ENCODE results near the gene MSLN. TPM values are rescaled to one million over a fixed set of nuclear protein-coding genes. Genes with fewer than 3 reads are reported as not detected.

MSLN gene
- total and polyA plus RNA-seq, 2 of the 13 experiments (the other 11 are each of a cell fraction or from before 2014, with no cell fraction given), result 2.0 to 2.3 TPM

GRCh38 chr16:720990-721764 lies 39.4 kb upstream of the MSLN start, which contains the start of gene ANTKMT (continued):
- TF ChIP-seq ZFP62 (CRISPR knock-in tag; IDR thresholded peaks at IDR 0.05) (no peak), NR2F6 (IDR thresholded peaks at IDR 0.05) (no peak), NR2F6 (CRISPR knock-in tag; IDR thresholded peaks at IDR 0.05) (no peak), KMT2A (CRISPR knock-in tag; IDR thresholded peaks at IDR 0.05) (no peak), POGZ (CRISPR knock-in tag; IDR thresholded peaks at IDR 0.05) (no peak), MBD4 (IDR thresholded peaks at IDR 0.05; ENCODE audit: borderline replicate concordance, low read length) (no peak), ZNF383 (CRISPR knock-in tag; IDR thresholded peaks at IDR 0.05; ENCODE audit: borderline replicate concordance) (no peak), ZNF382 (CRISPR knock-in tag; IDR thresholded peaks at IDR 0.05; ENCODE audit: borderline replicate concordance) (no peak), KLF16 (CRISPR knock-in tag; IDR thresholded peaks at IDR 0.05) (peak in 1 of 2 experiments; percentile 1; a peak in 1 of 4 replicates), NONO (IDR thresholded peaks at IDR 0.05) (no peak), NONO (CRISPR knock-in tag; conservative IDR thresholded peaks at IDR 0.05) (peak; percentile 65; the same call in 1 of the 2 replicates), TBP (CRISPR knock-in tag; IDR thresholded peaks at IDR 0.05) (no peak), CC2D1A (CRISPR knock-in tag; IDR thresholded peaks at IDR 0.05) (no peak), HIVEP1 (CRISPR knock-in tag; IDR thresholded peaks at IDR 0.05) (peak; percentile 55; the same call in 1 of the 2 replicates), ZBTB34 (CRISPR knock-in tag; IDR thresholded peaks at IDR 0.05) (0 out of 2 replicates have a peak, but pooled peaks have one; percentile 23), RBAK (CRISPR knock-in tag; IDR thresholded peaks at IDR 0.05) (no peak), ZXDC (CRISPR knock-in tag; IDR thresholded peaks at IDR 0.05) (no peak; the same call in 1 of the 2 replicates)
- TF ChIP-seq, protein P1, sequence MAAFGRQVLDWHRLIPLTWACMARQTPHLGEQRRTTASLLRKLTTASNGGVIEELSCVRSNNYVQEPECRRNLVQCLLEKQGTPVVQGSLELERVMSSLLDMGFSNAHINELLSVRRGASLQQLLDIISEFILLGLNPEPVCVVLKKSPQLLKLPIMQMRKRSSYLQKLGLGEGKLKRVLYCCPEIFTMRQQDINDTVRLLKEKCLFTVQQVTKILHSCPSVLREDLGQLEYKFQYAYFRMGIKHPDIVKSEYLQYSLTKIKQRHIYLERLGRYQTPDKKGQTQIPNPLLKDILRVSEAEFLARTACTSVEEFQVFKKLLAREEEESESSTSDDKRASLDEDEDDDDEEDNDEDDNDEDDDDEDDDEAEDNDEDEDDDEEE (CRISPR knock-in tag; IDR thresholded peaks at IDR 0.05), result peak; percentile 96
- TF ChIP-seq, protein P2, sequence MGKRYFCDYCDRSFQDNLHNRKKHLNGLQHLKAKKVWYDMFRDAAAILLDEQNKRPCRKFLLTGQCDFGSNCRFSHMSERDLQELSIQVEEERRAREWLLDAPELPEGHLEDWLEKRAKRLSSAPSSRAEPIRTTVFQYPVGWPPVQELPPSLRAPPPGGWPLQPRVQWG (CRISPR knock-in tag; IDR thresholded peaks at IDR 0.05; ENCODE audit: borderline replicate concordance, low read depth), result no peak
- TF ChIP-seq, protein P3, sequence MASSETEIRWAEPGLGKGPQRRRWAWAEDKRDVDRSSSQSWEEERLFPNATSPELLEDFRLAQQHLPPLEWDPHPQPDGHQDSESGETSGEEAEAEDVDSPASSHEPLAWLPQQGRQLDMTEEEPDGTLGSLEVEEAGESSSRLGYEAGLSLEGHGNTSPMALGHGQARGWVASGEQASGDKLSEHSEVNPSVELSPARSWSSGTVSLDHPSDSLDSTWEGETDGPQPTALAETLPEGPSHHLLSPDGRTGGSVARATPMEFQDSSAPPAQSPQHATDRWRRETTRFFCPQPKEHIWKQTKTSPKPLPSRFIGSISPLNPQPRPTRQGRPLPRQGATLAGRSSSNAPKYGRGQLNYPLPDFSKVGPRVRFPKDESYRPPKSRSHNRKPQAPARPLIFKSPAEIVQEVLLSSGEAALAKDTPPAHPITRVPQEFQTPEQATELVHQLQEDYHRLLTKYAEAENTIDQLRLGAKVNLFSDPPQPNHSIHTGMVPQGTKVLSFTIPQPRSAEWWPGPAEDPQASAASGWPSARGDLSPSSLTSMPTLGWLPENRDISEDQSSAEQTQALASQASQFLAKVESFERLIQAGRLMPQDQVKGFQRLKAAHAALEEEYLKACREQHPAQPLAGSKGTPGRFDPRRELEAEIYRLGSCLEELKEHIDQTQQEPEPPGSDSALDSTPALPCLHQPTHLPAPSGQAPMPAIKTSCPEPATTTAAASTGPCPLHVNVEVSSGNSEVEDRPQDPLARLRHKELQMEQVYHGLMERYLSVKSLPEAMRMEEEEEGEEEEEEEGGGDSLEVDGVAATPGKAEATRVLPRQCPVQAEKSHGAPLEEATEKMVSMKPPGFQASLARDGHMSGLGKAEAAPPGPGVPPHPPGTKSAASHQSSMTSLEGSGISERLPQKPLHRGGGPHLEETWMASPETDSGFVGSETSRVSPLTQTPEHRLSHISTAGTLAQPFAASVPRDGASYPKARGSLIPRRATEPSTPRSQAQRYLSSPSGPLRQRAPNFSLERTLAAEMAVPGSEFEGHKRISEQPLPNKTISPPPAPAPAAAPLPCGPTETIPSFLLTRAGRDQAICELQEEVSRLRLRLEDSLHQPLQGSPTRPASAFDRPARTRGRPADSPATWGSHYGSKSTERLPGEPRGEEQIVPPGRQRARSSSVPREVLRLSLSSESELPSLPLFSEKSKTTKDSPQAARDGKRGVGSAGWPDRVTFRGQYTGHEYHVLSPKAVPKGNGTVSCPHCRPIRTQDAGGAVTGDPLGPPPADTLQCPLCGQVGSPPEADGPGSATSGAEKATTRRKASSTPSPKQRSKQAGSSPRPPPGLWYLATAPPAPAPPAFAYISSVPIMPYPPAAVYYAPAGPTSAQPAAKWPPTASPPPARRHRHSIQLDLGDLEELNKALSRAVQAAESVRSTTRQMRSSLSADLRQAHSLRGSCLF (CRISPR knock-in tag; IDR thresholded peaks at IDR 0.05; ENCODE audit: borderline replicate concordance), result no peak

Data from HepG2 (cell line).